ENCODE measurements around the gene PTGDR2. TPM values are rescaled to one million over a fixed set of nuclear protein-coding genes. Genes with fewer than 3 reads are reported as not detected.

PTGDR2 gene
- total RNA-seq, 4 donors from 2014 or later, result 0.37 to 2.2 (median 0.58) TPM

GRCh38 chr11:60858731-60859464, 3.1 kb upstream of the PTGDR2 start:
- Histone ChIP-seq H3K9me3 (no peaks in the 10 kb centered on the region), H3K27me3 (peaks cover 15% of the 10 kb centered on the region), H3K4me3 (no peak overlapping the region), H3K4me1 (no peaks in the 10 kb centered on the region), H3K27ac (no peak overlapping the region), H3K36me3 (no peaks in the 10 kb centered on the region)
- TF ChIP-seq POLR2A (IDR thresholded peaks at IDR 0.05), result no peak
- no peak for TF ChIP-seq EP300 (IDR thresholded peaks at IDR 0.05)
- TF ChIP-seq, protein P1, sequence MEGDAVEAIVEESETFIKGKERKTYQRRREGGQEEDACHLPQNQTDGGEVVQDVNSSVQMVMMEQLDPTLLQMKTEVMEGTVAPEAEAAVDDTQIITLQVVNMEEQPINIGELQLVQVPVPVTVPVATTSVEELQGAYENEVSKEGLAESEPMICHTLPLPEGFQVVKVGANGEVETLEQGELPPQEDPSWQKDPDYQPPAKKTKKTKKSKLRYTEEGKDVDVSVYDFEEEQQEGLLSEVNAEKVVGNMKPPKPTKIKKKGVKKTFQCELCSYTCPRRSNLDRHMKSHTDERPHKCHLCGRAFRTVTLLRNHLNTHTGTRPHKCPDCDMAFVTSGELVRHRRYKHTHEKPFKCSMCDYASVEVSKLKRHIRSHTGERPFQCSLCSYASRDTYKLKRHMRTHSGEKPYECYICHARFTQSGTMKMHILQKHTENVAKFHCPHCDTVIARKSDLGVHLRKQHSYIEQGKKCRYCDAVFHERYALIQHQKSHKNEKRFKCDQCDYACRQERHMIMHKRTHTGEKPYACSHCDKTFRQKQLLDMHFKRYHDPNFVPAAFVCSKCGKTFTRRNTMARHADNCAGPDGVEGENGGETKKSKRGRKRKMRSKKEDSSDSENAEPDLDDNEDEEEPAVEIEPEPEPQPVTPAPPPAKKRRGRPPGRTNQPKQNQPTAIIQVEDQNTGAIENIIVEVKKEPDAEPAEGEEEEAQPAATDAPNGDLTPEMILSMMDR (IDR thresholded peaks at IDR 0.05), result no peak
- TF ChIP-seq POLR2AphosphoS5 (IDR thresholded peaks at IDR 0.05), result no peak
- no peak for ATAC-seq
- 68 to 93% methylated on average over 2 to 3 of the region's 4 CpGs for WGBS, 2 donors (ENCODE audit: low coverage in 1 of 2)

DNA sequence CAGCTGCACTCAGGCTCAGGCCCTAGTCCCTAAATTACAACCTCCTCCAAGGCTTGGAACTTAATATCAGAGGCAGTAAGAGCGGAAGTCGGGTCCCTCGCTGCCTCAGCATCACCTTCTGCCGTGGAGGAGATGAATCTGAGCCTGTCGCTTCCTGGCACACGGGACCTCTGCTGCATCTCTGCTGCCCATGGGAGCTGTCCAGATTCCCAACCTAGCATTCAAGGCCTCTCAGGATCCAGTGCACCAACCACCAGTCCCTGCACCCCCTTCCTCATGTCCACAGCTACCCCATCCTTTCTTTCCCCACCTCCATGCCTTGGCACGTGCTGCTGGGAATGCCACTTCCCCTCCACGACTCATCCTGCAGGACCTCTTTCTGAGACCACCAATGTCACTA, 2.5 kb upstream of the PTGDR2 start:
- Histone ChIP-seq H3K4me1 (no peaks in the 10 kb centered on the region), H3K4me3 (no peak overlapping the region), H3K27ac (no peak overlapping the region), H3K9me3 (no peaks in the 10 kb centered on the region), H3K27me3 (peaks cover 18% of the 10 kb centered on the region), H3K36me3 (peaks cover 0 to 3% of the 10 kb centered on the region in 2 donors)
- TF ChIP-seq, protein P1 (IDR thresholded peaks at IDR 0.05), result no peak
- TF ChIP-seq EP300 (IDR thresholded peaks at IDR 0.05) (no peak), POLR2AphosphoS5 (IDR thresholded peaks at IDR 0.05) (no peak), POLR2A (IDR thresholded peaks at IDR 0.05) (no peak)
- ATAC-seq, result no peak
- WGBS, 2 donors (ENCODE audit: low coverage in 1 of 2), result 50 to 65% methylated on average over 2 to 7 of the region's 8 CpGs

DNA sequence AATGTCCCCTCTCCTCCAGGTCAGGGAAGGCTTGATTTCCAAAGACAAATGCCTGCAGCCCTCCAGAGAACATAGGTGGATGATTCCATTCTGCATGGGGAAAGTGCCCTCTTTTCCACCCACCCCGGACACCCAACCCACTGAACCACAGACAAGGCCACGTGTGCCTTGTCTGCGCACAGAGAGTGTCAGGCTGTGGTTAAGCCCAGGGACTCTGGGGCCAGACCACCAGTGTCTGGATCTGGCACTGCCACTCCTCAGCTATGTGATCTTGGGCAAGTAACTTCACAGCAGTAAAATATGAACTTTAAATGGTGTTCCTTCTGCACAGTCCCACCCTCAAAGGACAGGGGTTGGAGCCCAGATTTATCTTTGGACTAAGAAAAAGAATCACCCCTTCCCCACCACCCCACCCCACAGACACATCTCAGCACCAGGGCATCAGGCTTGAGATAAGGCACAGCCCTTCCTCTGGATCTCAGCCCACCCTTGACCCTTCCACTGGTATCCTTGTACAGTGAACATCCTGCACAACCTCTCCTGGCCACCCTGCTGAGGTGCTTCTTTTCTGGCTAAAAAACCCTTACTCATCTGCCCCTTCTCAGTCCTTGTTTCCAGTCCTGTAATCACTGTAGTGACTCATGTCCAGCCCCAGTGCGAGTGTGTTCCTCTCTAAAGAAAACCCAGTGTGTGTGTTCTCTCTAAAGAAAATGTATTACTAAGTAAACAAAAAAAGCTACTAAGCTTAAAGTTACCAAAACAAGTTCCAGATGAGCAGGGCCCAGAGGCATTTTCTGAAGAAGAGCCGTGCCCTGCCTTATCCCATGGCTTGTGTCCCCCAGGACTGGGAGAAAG, 1.9 kb upstream of the PTGDR2 start:
- H3K36me3 ChIP-seq, result peaks cover 0 to 9% of the 10 kb centered on the region in 2 donors
- no peak overlapping the region for H3K4me3 ChIP-seq
- 80% methylated on average over 1 of the region's 5 CpGs; no CpG with 5 or more reads in 1 of the 2 donors for WGBS, 2 donors (ENCODE audit: low coverage in 1 of 2)
- no peak for TF ChIP-seq POLR2A (IDR thresholded peaks at IDR 0.05)
- TF ChIP-seq, protein P1 (IDR thresholded peaks at IDR 0.05), result no peak
- TF ChIP-seq EP300 (IDR thresholded peaks at IDR 0.05), result no peak
- no peak for TF ChIP-seq POLR2AphosphoS5 (IDR thresholded peaks at IDR 0.05)
- H3K9me3 ChIP-seq, result no peaks in the 10 kb centered on the region
- peaks cover 24% of the 10 kb centered on the region for H3K27me3 ChIP-seq
- no peak overlapping the region for H3K27ac ChIP-seq
- peaks cover 0 to under 1% (median 0%) of the 10 kb centered on the region in 3 donors for H3K4me1 ChIP-seq
- no peak for ATAC-seq

DNA sequence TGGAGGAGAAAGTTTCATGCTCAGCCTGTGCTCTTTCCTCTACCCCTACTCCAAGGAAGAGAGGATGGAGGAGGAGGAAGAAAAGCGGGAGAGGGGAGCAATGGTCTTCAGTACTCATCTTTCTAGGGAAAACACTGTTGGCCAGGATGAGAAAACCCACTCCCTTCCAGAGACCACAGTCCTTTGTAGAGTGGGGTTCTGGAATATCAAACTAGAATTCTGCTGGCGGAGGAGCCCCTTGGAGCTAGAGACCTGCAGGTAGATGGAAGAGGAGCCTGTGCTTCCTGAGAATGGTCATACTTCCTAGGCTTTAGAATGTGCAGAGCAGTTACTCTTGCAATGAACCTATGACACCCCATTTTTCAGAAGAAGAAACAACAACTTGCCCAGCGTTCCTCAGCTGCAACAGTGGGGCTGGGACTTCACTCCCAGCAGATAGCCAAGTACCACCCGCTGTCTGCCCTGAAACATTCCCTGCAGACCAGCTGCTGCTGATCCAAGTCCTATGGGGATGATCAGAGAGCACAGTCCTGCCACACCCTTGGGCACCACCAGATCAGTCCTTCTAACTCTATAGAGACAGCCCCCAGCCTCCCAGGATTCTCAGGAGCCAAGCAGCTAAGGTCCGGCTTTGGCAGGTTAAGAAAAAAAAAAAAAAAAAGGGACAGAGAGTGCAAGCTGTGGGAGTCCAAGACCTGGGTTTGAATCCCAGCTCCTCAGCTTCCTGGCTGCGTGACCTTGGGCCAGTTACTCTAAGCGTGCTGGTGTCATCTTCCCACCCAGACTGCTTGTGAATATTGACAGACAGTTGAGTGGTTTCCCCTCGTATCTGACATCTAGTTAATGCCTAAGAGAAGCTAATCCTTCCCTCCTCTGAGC, 664 bp downstream of the PTGDR2 start:
- Histone ChIP-seq H3K27me3 (peaks cover 23% of the 10 kb centered on the region), H3K4me1 (peaks cover 0 to 7% (median 0%) of the 10 kb centered on the region in 3 donors), H3K9me3 (no peaks in the 10 kb centered on the region), H3K36me3 (peaks cover 0 to 34% of the 10 kb centered on the region in 2 donors), H3K27ac (no peak overlapping the region), H3K4me3 (no peak overlapping the region)
- TF ChIP-seq POLR2A (IDR thresholded peaks at IDR 0.05), result no peak
- TF ChIP-seq, protein P1 (IDR thresholded peaks at IDR 0.05), result no peak
- no peak for TF ChIP-seq POLR2AphosphoS5 (IDR thresholded peaks at IDR 0.05)
- no peak for TF ChIP-seq EP300 (IDR thresholded peaks at IDR 0.05)
- no peak for ATAC-seq
- 46% methylated on average over 6 of the region's 8 CpGs; no CpG with 5 or more reads in 1 of the 2 donors for WGBS, 2 donors (ENCODE audit: low coverage in 1 of 2)

All from gastroesophageal sphincter (tissue), 4 donors.